ENCODE data around the gene PLCG1. TPM values are rescaled to one million over a fixed set of nuclear protein-coding genes. Genes with fewer than 3 reads are reported as not detected.
A peak's percentile ranks its signal among the peaks of the same experiment; 100 is the strongest.

Gene PLCG1
- total and polyA plus RNA-seq, 9 of the 15 experiments (the other 6 are each of a cell fraction or from before 2014, with no cell fraction given): 1.7 to 67.0 (median 34.8) TPM

- ChIA-PET POLR2A (interaction anchor here (0.6 to 1.6 kb wide), 5 partner anchors 8 to 197 kb away, joined by 3 to 12 read pairs (median 4); no protein-coding TSS in a partner anchor), CTCF (ENCODE audit: low intra/inter-chr PET ratio) (interaction anchor here (0.5 to 2.8 kb wide), 4 partner anchors 64 to 246 kb away, joined by 3 to 36 read pairs (median 15); partner anchors contain the start of gene LPIN3)
- no peak overlapping the region for H3K9ac ChIP-seq (ENCODE audit: insufficient read depth in 1 of 2, low read depth in 2 of 2, low read length in 2 of 2)
- H3K4me3 ChIP-seq: no peak overlapping the region
- peak overlapping the region; percentile 24; the same call in 1 of the 3 replicates for H3K27ac ChIP-seq (ENCODE audit: extremely low read depth, low read depth, low read length)
- DNase-seq (ENCODE audit: extremely low read depth in 1 of 4, low spot score in 3 of 4): no peak
- H3K4me2 ChIP-seq (ENCODE audit: insufficient read depth, low read length): no peak overlapping the region
- ATAC-seq: peak; percentile 27; the same call in 1 of the 3 replicates
- no peaks in the 10 kb centered on the region for H3K9me3 ChIP-seq (replicated peaks; ENCODE audit: control insufficient read depth, insufficient read depth, low read depth, low read length)
- WGBS (ENCODE audit: insufficient coverage, low coverage, missing lambda C conversion rate): 100% methylated on average over 2 of the region's 2 CpGs
- no TSS peak for BruUV-seq (replicated peaks)
- no peak overlapping the region for H2AFZ ChIP-seq (ENCODE audit: low read depth, low read length)
- H3K4me1 ChIP-seq (replicated peaks in 1 of 2; ENCODE audit: control insufficient read depth in 2 of 2, insufficient read depth in 2 of 2, low read length in 2 of 2): no peaks in the 10 kb centered on the region
- no peaks in the 10 kb centered on the region for H3K27me3 ChIP-seq (ENCODE audit: control insufficient read depth in 2 of 2, insufficient read depth in 2 of 2, low read length in 2 of 2)
- in situ Hi-C loops (cut with MboI): loop anchor here (5.0 kb wide), 1 partner anchor 107 kb away; no protein-coding TSS in a partner anchor
- H3K9me1 ChIP-seq (ENCODE audit: control insufficient read depth, insufficient read depth, low read length): no peaks in the 10 kb centered on the region
- no peaks in the 10 kb centered on the region for H3K79me2 ChIP-seq (ENCODE audit: control insufficient read depth, insufficient read depth, low read length)
- no peaks in the 10 kb centered on the region for H4K20me1 ChIP-seq (replicated peaks; ENCODE audit: control insufficient read depth, insufficient read depth, low read length)
- peaks cover 78% of the 10 kb centered on the region for H3K36me3 ChIP-seq (ENCODE audit: control insufficient read depth, insufficient read depth, low read length)
- intact Hi-C loops (cut with micrococcal nuclease): loop anchor here (1.0 kb wide), 2 partner anchors 104 to 126 kb away; no protein-coding TSS in a partner anchor
- FAIRE-seq: no peak
- TF ChIP-seq ZNF140 (CRISPR knock-in tag; IDR thresholded peaks at IDR 0.05): no peak
- no peak for TF ChIP-seq GABPB1 (CRISPR knock-in tag; IDR thresholded peaks at IDR 0.05)
- no peak for TF ChIP-seq PCBP1 (IDR thresholded peaks at IDR 0.05; ENCODE audit: low read depth, low read length, poor library complexity, severe bottlenecking)
- TF ChIP-seq RBM22 (IDR thresholded peaks at IDR 0.05; ENCODE audit: low read depth, low read length, poor library complexity, severe bottlenecking): no peak
- no peak for TF ChIP-seq SLC30A9 (CRISPR knock-in tag; IDR thresholded peaks at IDR 0.05)
- TF ChIP-seq CTCF (IDR thresholded peaks at IDR 0.05 in 2 of 3, conservative IDR thresholded peaks at IDR 0.05 in 1 of 3; ENCODE audit: insufficient read depth in 2 of 3, low read depth in 1 of 3, low read length in 3 of 3): no peak
- TF ChIP-seq ZNF407 (IDR thresholded peaks at IDR 0.05; ENCODE audit: low read depth): no peak
- no peak for TF ChIP-seq BACH1 (tag; IDR thresholded peaks at IDR 0.05)
- TF ChIP-seq ZNF217 (CRISPR knock-in tag; IDR thresholded peaks at IDR 0.05): no peak
Measured at GRCh38 chr20:41094353-41095055, 42.8 kb upstream of the PLCG1 start.
